Glutamatergic neuron (in vitro differentiated cells): ENCODE data around the gene RMI2. TPM values are rescaled to one million over a fixed set of nuclear protein-coding genes. Genes with fewer than 3 reads are reported as not detected.

Experiments used
- DNase-seq: peaks from one replicate; pipeline ENCODE4 v3.0.0; 2022
- H3K27ac Mint-ChIP-seq: one replicate; pipeline ENCODE4 v1.8.0; 2020; ENCODE audit warnings: mild to moderate bottlenecking, mixed read lengths, inconsistent platforms; ENCODE audit not compliant: unreplicated experiment
- H3K27me3 Mint-ChIP-seq: one replicate; pipeline ENCODE4 v1.8.0; 2020; ENCODE audit warnings: mild to moderate bottlenecking, moderate library complexity, mixed read lengths, inconsistent platforms; ENCODE audit not compliant: unreplicated experiment
- H3K36me3 Mint-ChIP-seq: one replicate; pipeline ENCODE4 v1.8.0; 2020; ENCODE audit warnings: mild to moderate bottlenecking, mixed read lengths, inconsistent platforms; ENCODE audit not compliant: unreplicated experiment
- H3K4me1 Mint-ChIP-seq: one replicate; pipeline ENCODE4 v1.8.0; 2020; ENCODE audit warnings: mild to moderate bottlenecking, low read depth, mixed read lengths, inconsistent platforms; ENCODE audit not compliant: unreplicated experiment
- H3K4me3 Mint-ChIP-seq: one replicate; pipeline ENCODE4 v1.8.0; 2020; ENCODE audit warnings: mild to moderate bottlenecking, mixed read lengths, inconsistent platforms; ENCODE audit not compliant: unreplicated experiment
- H3K9me3 Mint-ChIP-seq: one replicate; pipeline ENCODE4 v1.8.0; 2020; ENCODE audit warnings: mild to moderate bottlenecking, moderate library complexity, mixed read lengths, inconsistent platforms; ENCODE audit not compliant: unreplicated experiment
- CTCF ChIP-seq: fragments of 200-600 bp; sonication (generic); IDR thresholded peaks from one replicate; pipeline ENCODE4 v1.5.0; 2021; ENCODE audit not compliant: partially characterized antibody, unreplicated experiment
- total RNA-seq: library from RNA; stranded (reverse); fragmentation: NEBNext Ultra II Directional; extraction: Animal tissue kit (Norgen Biotek cat#: 25700); gene quantifications from one replicate; pipeline ENCODE4 v1.2.1, GENCODE V29; 2021; ENCODE audit not compliant: unreplicated experiment

The RMI2 gene
- total RNA-seq, 1 donor from 2014 or later, result 4.2 TPM

GRCh38 chr16:11333702-11334101 lies 11.6 kb upstream of the RMI2 start:
- Mint-ChIP-seq H3K4me1 (peaks cover 9% of the 10 kb centered on the region), H3K4me3 (no peak overlapping the region), H3K36me3 (no peaks in the 10 kb centered on the region), H3K27me3 (peaks cover 1% of the 10 kb centered on the region), H3K9me3 (peaks cover 2% of the 10 kb centered on the region), H3K27ac (no peak overlapping the region)
- DNase-seq, result no peak
- TF ChIP-seq CTCF, result no peak

- H3K9me3 Mint-ChIP-seq, result peaks cover 2% of the 10 kb centered on the region
- no peak overlapping the region for H3K4me3 Mint-ChIP-seq
- H3K27me3 Mint-ChIP-seq, result peaks cover 1% of the 10 kb centered on the region
- no peak for DNase-seq
- TF ChIP-seq CTCF, result no peak
- no peak overlapping the region for H3K27ac Mint-ChIP-seq
- H3K36me3 Mint-ChIP-seq, result no peaks in the 10 kb centered on the region
- H3K4me1 Mint-ChIP-seq, result peaks cover 3% of the 10 kb centered on the region
Observed at GRCh38 chr16:11334831-11335404, 10.3 kb upstream of the RMI2 start.

GRCh38 chr16:11339075-11339474 lies 6.2 kb upstream of the RMI2 start:
- H3K4me1 Mint-ChIP-seq, result no peaks in the 10 kb centered on the region
- TF ChIP-seq CTCF, result no peak
- no peak overlapping the region for H3K27ac Mint-ChIP-seq

GRCh38 chr16:11340710-11341109 lies 4.5 kb upstream of the RMI2 start:
- no peak for DNase-seq
- H3K36me3 Mint-ChIP-seq, result no peaks in the 10 kb centered on the region
- peaks cover 3% of the 10 kb centered on the region for H3K4me1 Mint-ChIP-seq
- TF ChIP-seq CTCF, result no peak
- no peak overlapping the region for H3K27ac Mint-ChIP-seq
- peaks cover 2% of the 10 kb centered on the region for H3K27me3 Mint-ChIP-seq
- no peak overlapping the region for H3K4me3 Mint-ChIP-seq
- peaks cover 2% of the 10 kb centered on the region for H3K9me3 Mint-ChIP-seq

More at GRCh38 chr16:11339075-11339474, 6.2 kb upstream of the RMI2 start:
- Mint-ChIP-seq H3K4me3 (no peak overlapping the region), H3K27me3 (peaks cover 2% of the 10 kb centered on the region), H3K36me3 (no peaks in the 10 kb centered on the region), H3K9me3 (peaks cover 2% of the 10 kb centered on the region)
- DNase-seq, result no peak

- Mint-ChIP-seq H3K27me3 (peaks cover 2% of the 10 kb centered on the region), H3K4me3 (no peak overlapping the region), H3K4me1 (peaks cover 5% of the 10 kb centered on the region), H3K36me3 (no peaks in the 10 kb centered on the region), H3K9me3 (peaks cover 2% of the 10 kb centered on the region), H3K27ac (no peak overlapping the region)
- no peak for TF ChIP-seq CTCF
- DNase-seq, result no peak
Observed at GRCh38 chr16:11341371-11341770, 3.9 kb upstream of the RMI2 start.
